Upper lobe of left lung (tissue), 4 donors: ENCODE measurements around the gene SORCS3.

Experiments
- CTCF ChIP-seq, 6 experiments: fragments of 450-650 bp in 4 of 6; fragments of 200-600 bp in 2 of 6; sonication (generic) in 2 of 6; IDR thresholded peaks; one replicate each; pipeline ENCODE4 v1.5.1; 2016 to 2019; ENCODE audit warnings: antibody characterized with exemption in 6 of 6
- POLR2A ChIP-seq, 4 donors: fragments of 450-650 bp; IDR thresholded peaks; one replicate each; pipeline ENCODE4 v1.5.1; 2016 to 2017; ENCODE audit warnings: antibody characterized with exemption in 4 of 4, mild to moderate bottlenecking in 2 of 4
- POLR2AphosphoS5 ChIP-seq, 2 donors: sonication (generic); formaldehyde crosslinking; IDR thresholded peaks; one replicate each; pipeline ENCODE4 v1.5.1; 2017; ENCODE audit warnings: antibody characterized with exemption in 2 of 2

- TF ChIP-seq CTCF (IDR thresholded peaks at IDR 0.05) (no peak), POLR2A (IDR thresholded peaks at IDR 0.05) (no peak), POLR2AphosphoS5 (IDR thresholded peaks at IDR 0.05) (no peak)
Measured at GRCh38 chr10:104867966-104868598, 227.0 kb downstream of the SORCS3 start.
